CD4-positive, alpha-beta T cell (primary cell): ENCODE data around the gene RPTOR. TPM values are rescaled to one million over a fixed set of nuclear protein-coding genes. Genes with fewer than 3 reads are reported as not detected.

Source experiments
- ATAC-seq: fragments of 200-7000 bp; cut with Tn5 transposase; one replicate; pipeline ENCODE4 v1.10.0; 2022; ENCODE audit warnings: mild to moderate bottlenecking; ENCODE audit not compliant: poor library complexity
- CTCF ChIA-PET: fragments of 350-600 bp; sonication (Branson Sonifier 250); formaldehyde crosslinking; loops from one replicate; lab custom pipeline; 2021; ENCODE audit warnings: antibody characterized with exemption, inconsistent platforms; lab: Charles Lee
- POLR2A ChIA-PET: fragments of 350-600 bp; sonication (Branson Sonifier 250); formaldehyde crosslinking; loops from one replicate; lab custom pipeline; 2021; ENCODE audit warnings: antibody characterized with exemption, inconsistent platforms; lab: Charles Lee
- DNase-seq, 14 experiments: peaks; one replicate each; pipeline ENCODE4 v3.0.0-alpha.2; 2013 to 2020; ENCODE audit warnings: mixed read lengths in 2 of 14
- H3K27ac ChIP-seq, 2 donors: one replicate each; pipeline versions ENCODE4 v1.5.1 to v1.7.0; 2013; ENCODE audit warnings: low read length in 2 of 2, low read depth in 1 of 2, mild to moderate bottlenecking in 1 of 2
- H3K27me3 ChIP-seq, 2 experiments: 1 replicate in 1 of 2; 2 replicates in 1 of 2; pipeline versions ENCODE4 v1.6.1 to v1.7.0; 2013; ENCODE audit warnings: low read length in 2 of 2, control low read depth in 1 of 2, mild to moderate bottlenecking in 1 of 2, moderate library complexity in 1 of 2; ENCODE audit not compliant: insufficient read depth in 2 of 2, control insufficient read depth in 1 of 2
- H3K36me3 ChIP-seq: one replicate; pipeline ENCODE4 v1.6.1; 2013; ENCODE audit warnings: low read length, control low read depth; ENCODE audit not compliant: insufficient read depth
- H3K4me1 ChIP-seq: one replicate; pipeline ENCODE4 v1.6.1; 2013; ENCODE audit warnings: low read length, control low read depth; ENCODE audit not compliant: insufficient read depth
- H3K4me3 ChIP-seq: one replicate; pipeline ENCODE4 v1.5.1; 2013; ENCODE audit warnings: mild to moderate bottlenecking, low read length, moderate library complexity
- H3K9me3 ChIP-seq, 2 experiments: 1 replicate in 1 of 2; 2 replicates in 1 of 2; pipeline versions ENCODE4 v1.6.1 to v1.7.0; 2013; ENCODE audit warnings: low read length in 2 of 2, mild to moderate bottlenecking in 2 of 2, control low read depth in 1 of 2, moderate library complexity in 1 of 2; ENCODE audit not compliant: control insufficient read depth in 1 of 2, insufficient read depth in 1 of 2
- H3K27ac Mint-ChIP-seq: one replicate; pipeline ENCODE4 v1.8.0; 2020; ENCODE audit warnings: mixed read lengths
- H3K27me3 Mint-ChIP-seq: one replicate; pipeline ENCODE4 v1.8.0; 2021; ENCODE audit warnings: mixed read lengths
- H3K36me3 Mint-ChIP-seq: one replicate; pipeline ENCODE4 v1.8.0; 2021; ENCODE audit warnings: low read depth, mixed read lengths
- H3K4me1 Mint-ChIP-seq: one replicate; pipeline ENCODE4 v1.8.0; 2021; ENCODE audit warnings: low read depth, mixed read lengths
- H3K4me3 Mint-ChIP-seq: one replicate; pipeline ENCODE4 v1.8.0; 2020; ENCODE audit warnings: mild to moderate bottlenecking, mixed read lengths
- H3K9me3 Mint-ChIP-seq: one replicate; pipeline ENCODE4 v1.8.0; 2020; ENCODE audit warnings: mixed read lengths
- CTCF ChIP-seq: fragments of 200-600 bp; IDR thresholded peaks from one replicate; pipeline ENCODE4 v1.8.0; 2022; ENCODE audit warnings: antibody characterized with exemption, mild to moderate bottlenecking
- intact Hi-C, 2 experiments: fragments of 100-400 bp; cut with DNase I in 1 of 2; cut with micrococcal nuclease in 1 of 2; formaldehyde crosslinking; loops; one replicate each; pipeline versions ENCODE4 v1.15.1 to v1.9.0; 2023 to 2025; cut with DNase I, micrococcal nuclease
- total RNA-seq, 174 experiments: library from RNA in 2 of 174; stranded (reverse) in 2 of 174; gene quantifications; one replicate each; pipeline ENCODE4 v1.2.3 and lab custom pipeline; 2021 to 2026

RPTOR gene
- total RNA-seq, 2 experiments from 2014 or later, result 45.0 to 47.1 TPM

DNA sequence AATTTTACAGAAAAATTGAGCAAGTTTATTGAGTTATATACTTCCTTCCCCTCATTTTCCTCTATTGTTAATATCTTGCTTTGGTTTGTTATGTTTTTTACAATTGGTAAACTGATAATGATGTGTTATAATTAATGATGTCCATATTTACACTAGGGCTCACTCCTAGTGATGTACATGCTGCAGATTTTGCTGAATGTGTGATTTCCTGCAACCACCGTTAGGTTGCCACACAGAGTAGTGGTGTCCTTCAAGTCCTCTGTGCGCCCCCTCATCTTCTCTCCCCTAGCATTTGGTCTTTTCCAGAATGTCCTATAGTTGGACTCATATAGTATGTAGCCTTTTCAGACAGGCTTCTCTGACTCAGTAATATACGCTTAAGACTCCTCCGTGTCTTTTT lies 167.5 kb downstream of the RPTOR start:
- ChIA-PET POLR2A (no interaction called here), CTCF (no interaction called here)
- no peaks in the 10 kb centered on the region for H3K27me3 Mint-ChIP-seq
- ATAC-seq (no peak), DNase-seq (no peak)
- Histone ChIP-seq H3K9me3 (no peaks in the 10 kb centered on the region), H3K27ac (no peak overlapping the region), H3K36me3 (no peaks in the 10 kb centered on the region), H3K4me3 (no peak overlapping the region), H3K27me3 (no peaks in the 10 kb centered on the region), H3K4me1 (peaks cover 17% of the 10 kb centered on the region)
- peaks cover 38% of the 10 kb centered on the region for H3K36me3 Mint-ChIP-seq
- no peak for TF ChIP-seq CTCF
- no peak overlapping the region for H3K4me3 Mint-ChIP-seq
- H3K9me3 Mint-ChIP-seq, result no peaks in the 10 kb centered on the region
- intact Hi-C loops, result no loop called here
- H3K4me1 Mint-ChIP-seq, result peaks cover 32% of the 10 kb centered on the region
- no peak overlapping the region for H3K27ac Mint-ChIP-seq

DNA sequence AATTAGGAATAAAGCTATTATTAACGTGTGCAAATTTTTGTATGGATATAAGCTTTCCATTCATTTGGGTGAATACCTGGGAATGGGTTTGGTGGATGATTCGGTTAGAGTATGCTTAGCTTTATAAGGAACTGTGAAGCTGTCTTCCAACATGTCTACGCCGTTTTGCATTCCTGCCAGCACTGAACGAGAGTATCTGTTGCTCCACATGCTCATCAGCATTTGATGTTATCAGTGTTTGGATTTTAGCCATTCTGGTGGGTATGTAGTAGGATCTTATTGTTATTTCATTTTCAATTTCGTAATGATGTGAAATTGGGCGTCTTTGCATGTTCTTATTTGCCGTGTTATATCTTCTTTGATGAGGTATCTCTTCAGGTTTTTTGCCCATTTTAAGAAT lies 168.0 kb downstream of the RPTOR start:
- Mint-ChIP-seq H3K27me3 (no peaks in the 10 kb centered on the region), H3K27ac (no peak overlapping the region), H3K4me1 (peaks cover 34% of the 10 kb centered on the region), H3K36me3 (peaks cover 33% of the 10 kb centered on the region), H3K4me3 (no peak overlapping the region), H3K9me3 (no peaks in the 10 kb centered on the region)
- ChIA-PET CTCF (no interaction called here), POLR2A (no interaction called here)
- H3K27ac ChIP-seq, result no peak overlapping the region
- no peaks in the 10 kb centered on the region for H3K36me3 ChIP-seq
- intact Hi-C loops, result no loop called here
- H3K9me3 ChIP-seq, result no peaks in the 10 kb centered on the region
- peak overlapping the region; percentile 1 for H3K4me3 ChIP-seq
- H3K27me3 ChIP-seq, result no peaks in the 10 kb centered on the region
- ATAC-seq, result no peak
- H3K4me1 ChIP-seq, result peaks cover 17% of the 10 kb centered on the region
- no peak for DNase-seq
- TF ChIP-seq CTCF, result no peak

DNA sequence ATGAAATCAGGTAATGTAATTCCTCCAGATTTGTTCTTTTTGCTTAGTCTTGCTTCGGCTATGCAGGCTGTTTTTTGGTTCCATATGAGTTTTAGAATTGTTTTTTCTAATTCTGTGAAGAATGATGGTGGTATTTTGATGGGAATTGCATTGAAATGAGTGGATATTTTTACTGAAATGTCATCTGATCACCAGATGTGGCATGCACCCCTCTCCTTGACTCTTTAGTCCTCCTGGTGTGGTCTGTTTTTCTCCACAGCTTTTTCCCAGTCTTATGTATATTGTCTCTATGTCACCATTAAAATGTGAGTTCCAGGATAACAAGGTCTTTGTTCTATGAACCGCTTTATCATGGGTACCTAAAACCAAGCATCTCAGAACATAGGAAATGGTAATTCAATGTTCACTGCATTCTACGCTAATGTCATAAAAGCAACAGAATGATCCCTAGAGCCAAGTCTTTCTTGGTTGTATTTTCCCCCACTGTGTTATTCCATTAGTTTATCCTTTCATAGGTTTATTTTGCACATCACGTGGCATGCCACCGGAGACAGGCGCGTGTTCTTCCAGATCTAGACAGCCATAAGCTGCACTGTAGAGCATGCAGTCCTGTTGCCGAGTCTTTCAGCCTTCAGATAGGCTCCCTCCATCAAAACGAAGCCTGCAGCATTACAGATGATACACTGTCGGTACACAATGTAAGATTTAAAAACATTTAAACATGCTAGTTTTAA lies 172.5 kb downstream of the RPTOR start:
- Histone ChIP-seq H3K27me3 (no peaks in the 10 kb centered on the region), H3K9me3 (no peaks in the 10 kb centered on the region), H3K27ac (no peak overlapping the region), H3K4me3 (no peak overlapping the region), H3K4me1 (peaks cover 12% of the 10 kb centered on the region), H3K36me3 (no peaks in the 10 kb centered on the region)
- no peaks in the 10 kb centered on the region for H3K27me3 Mint-ChIP-seq
- H3K9me3 Mint-ChIP-seq, result no peaks in the 10 kb centered on the region
- no peak for ATAC-seq
- ChIA-PET CTCF (interaction anchor here (0.9 kb wide), 1 partner anchor 142 kb away, joined by 4 read pairs; no protein-coding TSS in a partner anchor), POLR2A (no interaction called here)
- H3K4me1 Mint-ChIP-seq, result peaks cover 56% of the 10 kb centered on the region
- no peak for DNase-seq
- intact Hi-C loops, result no loop called here
- H3K27ac Mint-ChIP-seq, result no peak overlapping the region
- H3K36me3 Mint-ChIP-seq, result peaks cover 10% of the 10 kb centered on the region
- TF ChIP-seq CTCF, result no peak
- H3K4me3 Mint-ChIP-seq, result no peak overlapping the region
